ENCODE measurements around the gene HOXB2. TPM values are rescaled to one million over a fixed set of nuclear protein-coding genes. Genes with fewer than 3 reads are reported as not detected.

HOXB2 gene
- total and polyA plus RNA-seq, 9 of the 15 experiments (the other 6 are each of a cell fraction or from before 2014, with no cell fraction given): 2.1 to 97.7 (median 21.2) TPM

- TF ChIP-seq, protein P1, sequence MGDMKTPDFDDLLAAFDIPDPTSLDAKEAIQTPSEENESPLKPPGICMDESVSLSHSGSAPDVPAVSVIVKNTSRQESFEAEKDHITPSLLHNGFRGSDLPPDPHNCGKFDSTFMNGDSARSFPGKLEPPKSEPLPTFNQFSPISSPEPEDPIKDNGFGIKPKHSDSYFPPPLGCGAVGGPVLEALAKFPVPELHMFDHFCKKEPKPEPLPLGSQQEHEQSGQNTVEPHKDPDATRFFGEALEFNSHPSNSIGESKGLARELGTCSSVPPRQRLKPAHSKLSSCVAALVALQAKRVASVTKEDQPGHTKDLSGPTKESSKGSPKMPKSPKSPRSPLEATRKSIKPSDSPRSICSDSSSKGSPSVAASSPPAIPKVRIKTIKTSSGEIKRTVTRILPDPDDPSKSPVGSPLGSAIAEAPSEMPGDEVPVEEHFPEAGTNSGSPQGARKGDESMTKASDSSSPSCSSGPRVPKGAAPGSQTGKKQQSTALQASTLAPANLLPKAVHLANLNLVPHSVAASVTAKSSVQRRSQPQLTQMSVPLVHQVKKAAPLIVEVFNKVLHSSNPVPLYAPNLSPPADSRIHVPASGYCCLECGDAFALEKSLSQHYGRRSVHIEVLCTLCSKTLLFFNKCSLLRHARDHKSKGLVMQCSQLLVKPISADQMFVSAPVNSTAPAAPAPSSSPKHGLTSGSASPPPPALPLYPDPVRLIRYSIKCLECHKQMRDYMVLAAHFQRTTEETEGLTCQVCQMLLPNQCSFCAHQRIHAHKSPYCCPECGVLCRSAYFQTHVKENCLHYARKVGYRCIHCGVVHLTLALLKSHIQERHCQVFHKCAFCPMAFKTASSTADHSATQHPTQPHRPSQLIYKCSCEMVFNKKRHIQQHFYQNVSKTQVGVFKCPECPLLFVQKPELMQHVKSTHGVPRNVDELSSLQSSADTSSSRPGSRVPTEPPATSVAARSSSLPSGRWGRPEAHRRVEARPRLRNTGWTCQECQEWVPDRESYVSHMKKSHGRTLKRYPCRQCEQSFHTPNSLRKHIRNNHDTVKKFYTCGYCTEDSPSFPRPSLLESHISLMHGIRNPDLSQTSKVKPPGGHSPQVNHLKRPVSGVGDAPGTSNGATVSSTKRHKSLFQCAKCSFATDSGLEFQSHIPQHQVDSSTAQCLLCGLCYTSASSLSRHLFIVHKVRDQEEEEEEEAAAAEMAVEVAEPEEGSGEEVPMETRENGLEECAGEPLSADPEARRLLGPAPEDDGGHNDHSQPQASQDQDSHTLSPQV (IDR thresholded peaks at IDR 0.05): peak; percentile 43; the same call in 1 of the 2 replicates
- TF ChIP-seq EWSR1 (IDR thresholded peaks at IDR 0.05; ENCODE audit: borderline replicate concordance, low read depth, partially characterized antibody) (no peak), SAP30 (IDR thresholded peaks at IDR 0.05; ENCODE audit: borderline replicate concordance, insufficient read depth, low read depth, low read length, poor library complexity, severe bottlenecking) (no peak), ZNF280A (IDR thresholded peaks at IDR 0.05; ENCODE audit: low read depth, partially characterized antibody) (no peak), FOXJ3 (CRISPR knock-in tag; IDR thresholded peaks at IDR 0.05) (no peak), ZNF778 (CRISPR knock-in tag; IDR thresholded peaks at IDR 0.05) (no peak), MCM7 (IDR thresholded peaks at IDR 0.05) (no peak), GABPB1 (CRISPR knock-in tag; IDR thresholded peaks at IDR 0.05) (no peak), LCOR (CRISPR knock-in tag; IDR thresholded peaks at IDR 0.05) (no peak), ZHX1 (conservative IDR thresholded peaks at IDR 0.05; ENCODE audit: low read length) (no peak), ZNF146 (CRISPR knock-in tag; IDR thresholded peaks at IDR 0.05; ENCODE audit: unreplicated experiment) (no peak), TCF15 (CRISPR knock-in tag; IDR thresholded peaks at IDR 0.05) (no peak), TFAM (CRISPR knock-in tag; conservative IDR thresholded peaks at IDR 0.05) (no peak), MBD2 (IDR thresholded peaks at IDR 0.05; ENCODE audit: borderline replicate concordance, low read depth) (no peak)
- TF ChIP-seq, protein P2, sequence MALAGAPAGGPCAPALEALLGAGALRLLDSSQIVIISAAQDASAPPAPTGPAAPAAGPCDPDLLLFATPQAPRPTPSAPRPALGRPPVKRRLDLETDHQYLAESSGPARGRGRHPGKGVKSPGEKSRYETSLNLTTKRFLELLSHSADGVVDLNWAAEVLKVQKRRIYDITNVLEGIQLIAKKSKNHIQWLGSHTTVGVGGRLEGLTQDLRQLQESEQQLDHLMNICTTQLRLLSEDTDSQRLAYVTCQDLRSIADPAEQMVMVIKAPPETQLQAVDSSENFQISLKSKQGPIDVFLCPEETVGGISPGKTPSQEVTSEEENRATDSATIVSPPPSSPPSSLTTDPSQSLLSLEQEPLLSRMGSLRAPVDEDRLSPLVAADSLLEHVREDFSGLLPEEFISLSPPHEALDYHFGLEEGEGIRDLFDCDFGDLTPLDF (CRISPR knock-in tag; IDR thresholded peaks at IDR 0.05): no peak
These were observed 44.2 kb downstream of the HOXB2 start (continued) for GRCh38 chr17:48500435-48501426.
